Neuronal stem cell (in vitro differentiated cells): ENCODE measurements around the gene THOP1.
A peak's percentile ranks its signal among the peaks of the same experiment; 100 is the strongest.

Experiments
- DNase-seq: peaks from one replicate; pipeline ENCODE4 v3.0.0-alpha.2; 2013; ENCODE audit warnings: low spot score
- H2AFZ ChIP-seq: one replicate; pipeline ENCODE4 v1.6.1; 2013; ENCODE audit warnings: mild to moderate bottlenecking, low read length, inconsistent platforms
- H2AK5ac ChIP-seq: 2 replicates; pipeline ENCODE4 v1.6.1; 2013; ENCODE audit warnings: low read depth, mild to moderate bottlenecking, inconsistent platforms, low read length, moderate library complexity, mixed read lengths
- H2BK120ac ChIP-seq: 2 replicates; pipeline ENCODE4 v1.6.1; 2013; ENCODE audit warnings: low read depth, mild to moderate bottlenecking, inconsistent platforms, low read length, moderate library complexity, mixed read lengths
- H2BK12ac ChIP-seq: one replicate; pipeline ENCODE4 v1.6.1; 2013; ENCODE audit warnings: low read length, inconsistent platforms
- H2BK15ac ChIP-seq: 2 replicates; pipeline ENCODE4 v1.6.1; 2013; ENCODE audit warnings: mild to moderate bottlenecking, low read length, inconsistent platforms, mixed read lengths
- H2BK5ac ChIP-seq: one replicate; pipeline ENCODE4 v1.6.1; 2013; ENCODE audit warnings: inconsistent platforms, mild to moderate bottlenecking, low read length, moderate library complexity
- H3K14ac ChIP-seq: one replicate; pipeline ENCODE4 v1.6.1; 2013; ENCODE audit warnings: low read length, inconsistent platforms
- H3K18ac ChIP-seq: 2 replicates; pipeline ENCODE4 v1.6.1; 2013; ENCODE audit warnings: low read length, inconsistent platforms
- H3K23ac ChIP-seq: 2 replicates; pipeline ENCODE4 v1.6.1; 2013; ENCODE audit warnings: low read depth, mild to moderate bottlenecking, mixed read lengths, low read length, inconsistent platforms; ENCODE audit not compliant: poor library complexity
- H3K27ac ChIP-seq: replicated peaks from 3 replicates; pipeline ENCODE4 v1.5.1; 2013; ENCODE audit warnings: low read length, inconsistent platforms
- H3K27me3 ChIP-seq, 3 experiments: 2 replicates each; pipeline ENCODE4 v1.6.1; 2013; ENCODE audit warnings: low read length in 3 of 3, mild to moderate bottlenecking in 2 of 3, inconsistent platforms in 1 of 3, low read depth in 1 of 3, mixed read lengths in 1 of 3, moderate library complexity in 1 of 3; ENCODE audit not compliant: control insufficient read depth in 3 of 3, insufficient read depth in 3 of 3
- H3K36me3 ChIP-seq, 2 donors: replicated peaks in 1 of 2; 2 replicates each; pipeline ENCODE4 v1.6.1; 2013; ENCODE audit warnings: low read length in 2 of 2; ENCODE audit not compliant: control insufficient read depth in 2 of 2, insufficient read depth in 2 of 2
- H3K4ac ChIP-seq: 2 replicates; pipeline ENCODE4 v1.6.1; 2013; ENCODE audit warnings: inconsistent platforms, mild to moderate bottlenecking, low read length, moderate library complexity
- H3K4me1 ChIP-seq, 2 donors: 1 replicate in 1 of 2; 2 replicates in 1 of 2; pipeline ENCODE4 v1.6.1; 2013; ENCODE audit warnings: low read length in 2 of 2, low read depth in 1 of 2; ENCODE audit not compliant: control insufficient read depth in 2 of 2, insufficient read depth in 1 of 2
- H3K4me2 ChIP-seq: one replicate; pipeline ENCODE4 v1.6.1; 2013; ENCODE audit warnings: mild to moderate bottlenecking, low read length, inconsistent platforms; ENCODE audit not compliant: insufficient read depth, poor library complexity, severe bottlenecking
- H3K4me3 ChIP-seq, 2 donors: 2 replicates each; pipeline ENCODE4 v1.5.1; 2013; ENCODE audit warnings: low read length in 2 of 2, mild to moderate bottlenecking in 2 of 2, inconsistent platforms in 1 of 2, moderate library complexity in 1 of 2
- H3K79me1 ChIP-seq: one replicate; pipeline ENCODE4 v1.6.1; 2013; ENCODE audit warnings: low read depth, mild to moderate bottlenecking, inconsistent platforms, low read length, moderate library complexity
- H3K9ac ChIP-seq: one replicate; pipeline ENCODE4 v1.6.1; 2013; ENCODE audit warnings: mild to moderate bottlenecking, low read depth, low read length, inconsistent platforms; ENCODE audit not compliant: poor library complexity
- H3K9me3 ChIP-seq, 2 donors: replicated peaks in 1 of 2; 2 replicates each; pipeline versions ENCODE3 to v1.6.1; 2013; ENCODE audit warnings: low read length in 2 of 2, mild to moderate bottlenecking in 2 of 2, inconsistent platforms in 1 of 2, low read depth in 1 of 2, mixed read lengths in 1 of 2, moderate library complexity in 1 of 2; ENCODE audit not compliant: control insufficient read depth in 2 of 2, insufficient read depth in 1 of 2
- H4K8ac ChIP-seq: one replicate; pipeline ENCODE4 v1.6.1; 2013; ENCODE audit warnings: low read depth, mild to moderate bottlenecking, inconsistent platforms, low read length, moderate library complexity
- H4K91ac ChIP-seq: one replicate; pipeline ENCODE4 v1.6.1; 2013; ENCODE audit warnings: low read length, low read depth, mild to moderate bottlenecking, inconsistent platforms; ENCODE audit not compliant: poor library complexity
- WGBS, 2 donors: extraction: QIAGEN DNeasy Blood & Tissue Kit; methylation state at CpG; one replicate each; pipeline ENCODE4 v1.1.7; 2013; ENCODE audit warnings: missing lambda C conversion rate in 2 of 2, mixed read lengths in 1 of 2; ENCODE audit not compliant: insufficient read length in 2 of 2, insufficient replicate concordance in 1 of 2; ENCODE audit errors: extremely low coverage in 2 of 2; 5-methylcytosine and 5-hydroxymethylcytosine counted together

The THOP1 gene

GRCh38 chr19:2807379-2808128 lies 22.3 kb downstream of the THOP1 start:
- Histone ChIP-seq H3K9ac (no peak overlapping the region), H2AK5ac (no peak overlapping the region), H3K4ac (no peak overlapping the region), H3K4me2 (no peak overlapping the region), H2AFZ (no peak overlapping the region), H3K23ac (no peak overlapping the region), H3K79me1 (peaks cover 10% of the 10 kb centered on the region), H3K4me3 (no peak overlapping the region), H2BK120ac (no peak overlapping the region), H3K27me3 (no peaks in the 10 kb centered on the region), H3K9me3 (no peaks in the 10 kb centered on the region), H2BK15ac (no peak overlapping the region), H3K14ac (no peak overlapping the region), H3K4me1 (no peaks in the 10 kb centered on the region), H4K91ac (no peak overlapping the region), H4K8ac (peak overlapping the region; percentile 92), H3K27ac (no peak overlapping the region), H2BK12ac (no peak overlapping the region), H3K36me3 (peaks cover 74 to 96% of the 10 kb centered on the region in 2 donors), H3K18ac (no peak overlapping the region), H2BK5ac (peak overlapping the region; percentile 66)
- WGBS, 2 donors, result no CpG with 5 or more reads among the region's 56 CpGs
- DNase-seq, result no peak

DNA sequence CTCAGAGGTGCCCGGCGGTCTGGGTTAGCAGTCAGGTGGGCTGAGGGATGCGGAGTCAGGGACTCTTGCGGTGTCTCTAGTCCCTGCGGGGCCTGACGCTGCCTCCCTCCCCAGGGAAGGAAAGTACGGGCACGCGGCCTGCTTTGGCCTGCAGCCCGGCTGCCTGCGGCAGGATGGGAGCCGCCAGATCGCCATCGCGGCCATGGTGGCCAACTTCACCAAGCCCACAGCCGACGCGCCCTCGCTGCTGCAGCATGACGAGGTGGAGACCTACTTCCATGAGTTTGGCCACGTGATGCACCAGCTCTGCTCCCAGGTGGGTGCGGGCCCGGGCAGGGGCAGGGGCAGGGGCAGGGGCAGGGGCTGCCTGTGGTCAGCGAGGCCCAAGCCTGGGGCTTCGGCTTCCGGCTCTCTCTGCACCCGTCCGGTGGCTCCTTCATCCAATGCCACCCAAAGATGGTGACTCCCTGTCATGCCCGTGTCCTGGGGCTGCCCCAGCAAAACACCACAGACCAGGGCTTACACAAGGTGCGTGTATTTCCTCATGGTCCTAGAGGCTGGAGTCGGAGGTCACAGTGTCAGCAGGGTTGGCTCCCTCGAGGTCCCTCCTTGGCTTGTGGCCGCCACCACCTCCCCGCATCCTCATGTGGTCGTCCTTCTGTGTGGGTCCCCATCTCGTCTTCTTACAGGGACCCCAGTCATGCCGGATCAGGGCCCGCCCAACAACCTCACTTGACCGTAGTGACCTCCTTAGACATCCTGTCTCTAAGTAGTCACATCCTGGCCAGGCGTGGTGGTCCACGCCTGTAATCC lies 23.0 kb downstream of the THOP1 start:
- Histone ChIP-seq H2BK12ac (no peak overlapping the region), H4K8ac (no peak overlapping the region), H3K4ac (no peak overlapping the region), H3K4me2 (no peak overlapping the region), H3K36me3 (peaks cover 68 to 96% of the 10 kb centered on the region in 2 donors), H3K27ac (no peak overlapping the region), H2BK120ac (no peak overlapping the region), H3K9ac (no peak overlapping the region), H3K14ac (no peak overlapping the region), H2AK5ac (no peak overlapping the region), H2BK5ac (peak overlapping the region; percentile 66), H3K79me1 (peaks cover 4% of the 10 kb centered on the region), H4K91ac (no peak overlapping the region), H3K9me3 (no peaks in the 10 kb centered on the region), H3K4me3 (no peak overlapping the region), H3K27me3 (no peaks in the 10 kb centered on the region), H3K4me1 (no peaks in the 10 kb centered on the region), H2AFZ (no peak overlapping the region), H2BK15ac (no peak overlapping the region), H3K23ac (no peak overlapping the region), H3K18ac (no peak overlapping the region)
- no CpG with 5 or more reads among the region's 41 CpGs for WGBS, 2 donors
- DNase-seq, result no peak

DNA sequence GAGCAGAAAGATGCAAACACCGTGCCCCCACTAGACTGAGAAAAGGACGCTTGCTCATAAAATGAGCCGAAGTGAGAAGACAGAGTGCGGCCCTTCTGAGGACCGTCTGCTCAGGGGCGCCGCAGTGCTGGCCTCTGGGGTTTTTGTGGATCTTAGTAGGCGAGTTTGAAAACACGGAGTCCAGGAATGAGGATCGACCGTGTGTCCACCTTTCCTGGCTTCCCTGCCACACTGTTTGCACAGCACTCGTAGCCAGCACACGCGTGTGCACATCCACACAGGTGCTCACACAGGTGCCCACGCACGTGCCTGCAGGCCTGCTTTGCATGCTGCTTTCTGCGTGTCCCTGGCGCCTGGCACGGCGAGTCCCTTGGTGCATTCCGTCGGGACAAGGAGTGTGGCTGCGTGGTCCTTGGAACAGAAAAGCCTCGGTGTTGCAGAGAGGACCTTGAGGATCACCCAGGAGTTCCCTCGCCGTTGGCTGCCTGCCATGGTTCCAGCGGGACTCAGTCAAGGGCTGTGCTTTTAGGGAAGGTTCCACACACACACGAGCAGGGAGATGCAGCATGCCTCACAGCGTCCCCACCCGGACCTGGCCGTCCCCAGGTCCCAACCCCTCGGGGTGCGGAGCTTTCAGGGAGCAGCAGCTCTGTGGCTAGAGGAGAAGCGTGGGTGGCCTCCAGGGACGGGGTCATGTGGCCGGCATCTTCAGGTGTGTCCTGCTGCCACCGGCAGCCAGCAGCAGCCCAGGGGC lies 24.3 kb downstream of the THOP1 start:
- H3K9me3 ChIP-seq, result no peaks in the 10 kb centered on the region
- H2BK5ac ChIP-seq, result peak overlapping the region; percentile 13
- H3K14ac ChIP-seq, result no peak overlapping the region
- no peak overlapping the region for H2AFZ ChIP-seq
- no peak overlapping the region for H3K27ac ChIP-seq
- DNase-seq, result no peak
- WGBS, 2 donors, result no CpG with 5 or more reads among the region's 37 CpGs
- no peak overlapping the region for H3K4me3 ChIP-seq
- no peaks in the 10 kb centered on the region for H3K4me1 ChIP-seq
- H3K36me3 ChIP-seq, result peaks cover 68 to 96% of the 10 kb centered on the region in 2 donors
- H2BK12ac ChIP-seq, result peak overlapping the region; percentile 6
- H3K18ac ChIP-seq, result no peak overlapping the region
- no peak overlapping the region for H4K8ac ChIP-seq
- H3K9ac ChIP-seq, result peak overlapping the region; percentile 44
- no peak overlapping the region for H2BK120ac ChIP-seq
- H3K23ac ChIP-seq, result peak overlapping the region; percentile 65
- no peak overlapping the region for H2AK5ac ChIP-seq
- H3K4me2 ChIP-seq, result no peak overlapping the region
- no peak overlapping the region for H4K91ac ChIP-seq
- peaks cover 2% of the 10 kb centered on the region for H3K79me1 ChIP-seq
- no peak overlapping the region for H2BK15ac ChIP-seq
- no peak overlapping the region for H3K4ac ChIP-seq
- H3K27me3 ChIP-seq, result no peaks in the 10 kb centered on the region
